ENCODE measurements around the gene TRIM63. TPM values are rescaled to one million over a fixed set of nuclear protein-coding genes. Genes with fewer than 3 reads are reported as not detected.

Gene TRIM63
- total and polyA plus RNA-seq, 2 of the 8 experiments (the other 6 are each of a cell fraction or from before 2014, with no cell fraction given): not detected

- Histone ChIP-seq H3K36me3 (ENCODE audit: control insufficient read depth in 2 of 4, insufficient read depth in 4 of 4, low read length in 3 of 4) (no peaks in the 10 kb centered on the region), H3K23me2 (ENCODE audit: low read depth, low read length) (no peaks in the 10 kb centered on the region), H3K4me1 (replicated peaks in 1 of 4; ENCODE audit: control insufficient read depth in 3 of 4, insufficient read depth in 4 of 4, low read length in 3 of 4) (peaks cover 0 to 9% (median 7%) of the 10 kb centered on the region in 4 experiments; a peak in 4 of 7 replicates), H3K27me3 (replicated peaks in 1 of 4; ENCODE audit: control insufficient read depth in 3 of 4, extremely low read depth in 1 of 4, insufficient read depth in 3 of 4, low read length in 3 of 4) (no peaks in the 10 kb centered on the region), H2BK12ac (ENCODE audit: low read depth, low read length) (no peak overlapping the region), H3K56ac (replicated peaks; ENCODE audit: insufficient read length, low read depth, low read length) (no peak overlapping the region), H4K20me1 (replicated peaks in 1 of 2; ENCODE audit: control insufficient read depth in 1 of 2, insufficient read depth in 2 of 2, low read length in 2 of 2) (no peaks in the 10 kb centered on the region), H3K79me1 (ENCODE audit: low read depth, low read length) (no peaks in the 10 kb centered on the region), H3K9ac (replicated peaks in 1 of 4; ENCODE audit: extremely low read depth in 1 of 4, low read depth in 3 of 4, low read length in 3 of 4) (no peak overlapping the region), H4K8ac (ENCODE audit: extremely low read depth, insufficient read depth, low read length) (no peak overlapping the region), H2BK120ac (replicated peaks; ENCODE audit: low read depth, low read length) (no peak overlapping the region), H3K79me2 (ENCODE audit: control insufficient read depth in 1 of 2, insufficient read depth in 2 of 2, low read length in 2 of 2) (no peaks in the 10 kb centered on the region), H2BK5ac (ENCODE audit: low read depth, low read length) (no peak overlapping the region), H3K23ac (ENCODE audit: insufficient read length) (no peak overlapping the region), H3K18ac (ENCODE audit: extremely low read depth, low read length) (no peak overlapping the region), H2AFZ (ENCODE audit: low read length) (no peak overlapping the region), H3K27ac (ENCODE audit: low read depth, low read length) (no peak overlapping the region), H3K9me3 (ENCODE audit: insufficient read depth in 2 of 2, low read depth in 1 of 2, low read length in 1 of 2) (no peaks in the 10 kb centered on the region), H4K5ac (ENCODE audit: insufficient read length, low read depth, low read length) (no peak overlapping the region), H3K14ac (ENCODE audit: insufficient read length) (no peak overlapping the region), H2AK5ac (ENCODE audit: low read depth, low read length) (no peak overlapping the region), H3K4me3 (ENCODE audit: extremely low read depth in 1 of 4, insufficient read depth in 2 of 4, low read depth in 3 of 4, low read length in 4 of 4) (no peak overlapping the region), H2BK15ac (ENCODE audit: low read length) (no peak overlapping the region), H3K4ac (replicated peaks; ENCODE audit: insufficient read length, low read depth, low read length) (no peak overlapping the region), H3K4me2 (ENCODE audit: insufficient read depth in 1 of 2, low read depth in 2 of 2, low read length in 2 of 2) (no peak overlapping the region), H2BK20ac (ENCODE audit: low read length) (no peak overlapping the region), H4K91ac (replicated peaks; ENCODE audit: insufficient read length, low read length) (no peak overlapping the region)
- CTCF ChIA-PET (ENCODE audit: partially characterized antibody): interaction anchor here (0.6 to 3.0 kb wide), 12 partner anchors 8 to 494 kb away, joined by 3 to 17 read pairs (median 4); no protein-coding TSS in a partner anchor
- WGBS, 2 experiments (ENCODE audit: extremely low coverage in 1 of 2, insufficient coverage in 1 of 2, insufficient read length in 1 of 2, insufficient replicate concordance in 2 of 2, low coverage in 1 of 2, low lambda C conversion rate in 2 of 2, missing lambda C conversion rate in 1 of 2): 83% methylated on average over 10 of the region's 10 CpGs; no CpG with 5 or more reads in 1 of the 2 experiments
- no peak for TF ChIP-seq NRF1 (IDR thresholded peaks at IDR 0.05; ENCODE audit: low read depth, low read length)
- no peak for TF ChIP-seq TEAD4 (IDR thresholded peaks at IDR 0.05; ENCODE audit: low read depth, low read length)
- POLR2A ChIA-PET (ENCODE audit: partially characterized antibody): interaction anchor here (1.2 to 1.7 kb wide), 3 partner anchors 8 to 141 kb away, joined by 3 to 5 read pairs (median 3); partner anchors contain the start of gene PAQR7
- FAIRE-seq (no peak), DNase-seq (ENCODE audit: low read depth in 1 of 2, low spot score in 2 of 2) (no peak)
Measured at GRCh38 chr1:26016258-26016952, 51.0 kb downstream of the TRIM63 start.

Data from H1 (cell line).